Right kidney (tissue), 1 donor: ENCODE data around the gene TMEM254.
"Not testable (repeated sequence)": the region's sequence is repeated elsewhere in the genome, so short reads cannot be mapped to it uniquely, and the experiment has no call there.

Source experiments
- DNase-seq: peaks from one replicate; pipeline ENCODE4 v3.0.0-alpha.2; 2016

Gene TMEM254

DNA sequence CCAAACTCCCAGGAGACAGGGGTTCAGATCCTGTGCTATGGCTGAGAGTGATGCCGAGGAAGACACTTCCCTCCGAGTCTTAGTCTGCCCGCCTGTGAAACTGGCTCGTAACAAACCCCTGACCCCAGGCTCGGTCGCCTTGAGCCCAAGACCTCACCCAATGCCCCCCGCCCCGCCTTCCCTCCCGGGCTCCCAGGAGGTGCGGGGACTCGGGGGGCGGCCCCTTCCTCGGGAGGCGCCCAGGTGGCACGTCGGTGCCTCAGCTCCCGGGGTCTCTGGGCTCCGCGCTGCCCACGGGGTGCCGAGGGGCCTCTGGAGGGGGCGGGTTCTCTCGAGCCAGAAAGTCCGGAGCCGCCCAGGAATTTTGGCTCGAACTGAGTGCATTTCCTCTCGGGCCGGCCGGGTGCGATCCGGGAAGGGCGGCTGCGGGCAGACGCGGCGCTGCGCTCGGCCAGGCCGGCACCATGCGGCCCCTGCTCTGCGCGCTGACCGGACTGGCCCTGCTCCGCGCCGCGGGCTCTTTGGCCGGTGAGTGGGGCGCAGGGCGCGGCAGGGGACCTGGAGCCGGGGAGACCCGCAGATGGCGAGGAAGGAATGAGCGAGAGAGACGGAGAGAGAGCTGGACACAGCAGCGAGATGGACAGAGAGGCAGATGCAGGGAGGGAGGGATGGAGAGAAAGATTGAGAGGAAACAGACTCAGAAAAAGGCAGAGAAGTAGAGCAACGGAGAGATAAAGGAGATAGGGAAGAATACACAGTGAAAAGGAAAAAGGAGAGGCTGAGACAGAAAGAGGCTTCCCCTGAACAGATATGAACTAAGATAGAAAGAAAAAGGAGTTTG lies 54.1 kb downstream of the TMEM254 start, which contains the start of gene PLAC9:
Gene PLAC9 (plus strand): TSS at position 432 of the 841 bp plus-strand sequence. CDS start 33 bp downstream, at position 465.
- DNase-seq, result peak; percentile 71

DNA sequence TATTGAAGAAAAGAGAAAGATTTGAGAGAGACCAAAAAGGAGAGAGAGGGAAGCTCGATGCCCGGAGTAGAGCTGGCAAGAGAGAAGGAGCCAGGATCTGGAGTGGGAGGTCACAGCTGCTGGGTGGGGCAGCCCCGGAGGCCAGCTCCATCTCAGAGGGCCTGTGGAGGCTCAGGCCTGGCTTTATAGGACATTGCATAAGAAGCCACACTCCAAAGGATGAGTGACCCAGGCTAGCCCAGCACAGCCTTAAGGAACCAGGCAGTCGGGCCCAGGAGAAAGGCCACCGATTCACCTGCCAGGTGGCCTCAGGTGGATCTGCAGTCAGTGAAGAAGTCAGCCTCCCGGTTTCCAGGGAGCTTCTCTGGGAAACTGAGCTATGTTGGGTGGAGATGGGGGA lies 54.7 kb downstream of the TMEM254 start:
- DNase-seq, result no peak

DNA sequence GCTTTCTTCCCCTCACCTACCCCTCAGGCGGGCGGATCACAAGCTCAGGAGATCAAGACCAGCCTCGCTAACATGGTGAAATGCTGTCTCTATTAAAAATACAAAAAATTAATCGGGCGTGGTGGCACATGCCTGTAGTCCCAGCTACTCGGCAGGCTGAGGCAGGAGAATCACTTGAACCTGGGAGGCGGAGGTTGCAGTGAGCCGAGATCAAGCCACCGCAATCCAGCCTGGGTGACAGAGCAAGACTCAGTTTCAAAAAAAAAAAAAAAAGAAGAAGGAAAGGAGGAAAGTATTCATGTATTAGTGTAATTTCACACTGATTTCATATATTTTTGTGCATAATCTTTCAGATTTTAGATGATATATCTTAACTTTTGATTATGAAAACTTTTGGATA lies 55.2 kb downstream of the TMEM254 start:
- not testable (repeated sequence) for DNase-seq

DNA sequence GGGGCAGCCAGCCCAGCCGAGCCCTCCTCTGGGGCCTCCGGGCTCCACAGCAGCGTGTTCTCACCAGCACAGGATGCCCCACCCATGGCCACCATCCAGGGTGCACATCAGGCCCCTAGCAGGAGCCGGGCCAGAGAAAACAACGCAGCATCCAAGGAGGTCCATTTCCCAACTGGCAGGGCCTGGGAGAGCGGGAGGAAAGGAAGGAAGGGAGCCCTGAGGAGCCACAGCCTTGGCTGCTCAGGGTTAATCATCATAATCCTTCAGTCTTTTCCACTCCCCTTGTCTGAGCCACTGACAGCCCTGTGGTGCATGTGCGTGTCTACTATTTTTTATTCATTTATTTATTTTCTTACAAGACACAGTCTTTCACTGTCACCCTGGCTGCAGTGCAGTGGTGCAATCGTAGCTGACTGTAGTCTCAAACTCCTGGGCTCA lies 57.7 kb downstream of the TMEM254 start:
- no peak for DNase-seq

DNA sequence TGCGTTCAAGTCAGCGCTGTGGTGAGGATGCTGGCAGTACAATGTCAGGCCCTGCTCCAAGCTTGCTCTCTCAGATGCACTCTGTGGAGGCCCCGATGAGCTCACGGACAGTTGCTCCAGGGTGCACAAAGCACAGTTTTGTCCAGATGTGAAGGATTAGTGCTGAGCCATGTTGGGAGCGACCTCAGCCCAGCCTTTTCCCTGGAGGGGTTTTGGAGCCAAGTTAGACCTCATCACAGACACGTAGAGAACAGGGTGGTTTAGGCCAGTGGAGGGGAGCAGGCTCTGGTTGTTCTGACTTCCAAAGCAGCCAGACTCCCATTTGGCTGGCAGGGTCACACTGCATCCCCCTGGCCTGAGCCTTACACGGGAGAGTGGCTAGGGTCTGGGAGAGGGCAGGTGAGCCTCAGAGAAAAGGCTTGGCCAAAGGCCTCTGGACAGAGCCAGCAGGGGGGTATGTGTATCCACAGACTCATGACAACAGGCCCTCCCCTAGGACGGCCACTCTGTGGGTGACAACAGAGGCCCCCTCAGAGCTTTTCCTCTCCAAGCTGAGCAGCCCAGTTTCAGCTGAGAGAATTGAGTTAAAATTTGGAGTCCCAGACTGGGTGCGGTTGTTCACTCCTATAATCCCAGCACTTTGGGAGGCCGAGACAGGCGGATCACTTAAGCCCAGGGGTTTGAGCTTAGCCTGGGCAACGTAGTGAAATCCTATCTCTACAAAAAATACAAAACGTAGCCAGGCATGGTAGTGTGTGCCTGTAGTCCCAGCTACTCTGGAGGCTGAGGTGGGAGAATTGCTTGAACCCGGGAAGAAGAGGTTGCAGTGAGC lies 58.8 kb downstream of the TMEM254 start:
- no peak for DNase-seq

DNA sequence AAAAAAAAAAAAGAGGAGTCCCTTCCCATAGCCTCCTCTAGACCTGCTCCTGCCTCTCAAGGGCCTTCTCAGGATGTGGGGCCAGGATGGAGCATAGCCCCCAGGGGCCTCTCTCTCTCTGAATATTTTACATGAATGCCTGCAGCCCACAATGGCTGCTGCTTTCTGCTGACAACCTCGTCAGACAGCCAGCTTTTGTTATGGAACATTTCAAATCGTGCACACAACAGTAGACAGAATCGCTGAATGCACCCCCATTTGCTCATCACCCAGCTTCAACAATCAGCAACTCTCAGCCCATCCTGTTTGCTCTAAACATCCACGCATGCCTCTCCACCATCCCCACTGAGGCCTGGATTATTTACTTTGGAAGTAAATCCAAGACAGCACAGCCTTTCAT lies 59.5 kb downstream of the TMEM254 start:
- DNase-seq, result no peak

DNA sequence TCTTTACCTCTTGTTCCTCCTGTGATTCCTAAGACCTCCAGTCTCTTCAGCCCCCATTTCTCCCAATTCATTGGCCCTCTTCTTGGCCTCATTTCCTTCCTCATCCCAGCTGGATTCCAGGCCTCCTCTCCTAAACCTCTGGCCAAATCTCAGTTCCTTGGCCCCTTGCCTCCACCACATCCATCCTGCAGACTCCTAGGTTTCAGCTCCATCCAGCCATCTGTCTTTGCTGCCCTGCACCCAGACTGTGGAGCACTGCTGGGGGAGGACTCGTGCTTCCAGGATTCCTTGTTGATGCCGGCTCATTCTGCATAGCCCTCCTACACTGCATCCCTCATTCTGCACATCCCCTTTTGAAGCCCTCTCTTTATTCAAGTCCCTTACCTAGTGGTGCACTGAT lies 60.8 kb downstream of the TMEM254 start:
- DNase-seq, result no peak

DNA sequence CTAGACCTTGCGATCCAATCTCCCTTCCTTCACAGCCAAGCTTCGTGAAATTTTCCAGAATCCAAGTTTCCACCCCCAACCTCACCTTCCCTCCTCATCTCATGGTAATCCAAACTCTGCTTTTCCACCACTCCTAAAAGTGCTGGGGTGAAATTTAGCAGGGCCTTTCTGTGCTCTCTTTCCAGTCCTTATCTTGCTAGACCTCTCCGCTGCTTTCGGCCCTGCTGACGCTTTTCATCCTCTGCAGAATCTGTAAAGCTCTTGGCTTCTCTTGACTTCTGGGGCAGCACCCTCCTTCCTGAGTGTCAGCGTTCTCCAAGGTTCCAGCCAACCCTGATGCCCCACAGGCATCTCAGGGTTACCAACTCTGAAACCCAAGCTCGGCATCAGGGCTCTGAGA lies 61.8 kb downstream of the TMEM254 start:
- DNase-seq, result no peak

DNA sequence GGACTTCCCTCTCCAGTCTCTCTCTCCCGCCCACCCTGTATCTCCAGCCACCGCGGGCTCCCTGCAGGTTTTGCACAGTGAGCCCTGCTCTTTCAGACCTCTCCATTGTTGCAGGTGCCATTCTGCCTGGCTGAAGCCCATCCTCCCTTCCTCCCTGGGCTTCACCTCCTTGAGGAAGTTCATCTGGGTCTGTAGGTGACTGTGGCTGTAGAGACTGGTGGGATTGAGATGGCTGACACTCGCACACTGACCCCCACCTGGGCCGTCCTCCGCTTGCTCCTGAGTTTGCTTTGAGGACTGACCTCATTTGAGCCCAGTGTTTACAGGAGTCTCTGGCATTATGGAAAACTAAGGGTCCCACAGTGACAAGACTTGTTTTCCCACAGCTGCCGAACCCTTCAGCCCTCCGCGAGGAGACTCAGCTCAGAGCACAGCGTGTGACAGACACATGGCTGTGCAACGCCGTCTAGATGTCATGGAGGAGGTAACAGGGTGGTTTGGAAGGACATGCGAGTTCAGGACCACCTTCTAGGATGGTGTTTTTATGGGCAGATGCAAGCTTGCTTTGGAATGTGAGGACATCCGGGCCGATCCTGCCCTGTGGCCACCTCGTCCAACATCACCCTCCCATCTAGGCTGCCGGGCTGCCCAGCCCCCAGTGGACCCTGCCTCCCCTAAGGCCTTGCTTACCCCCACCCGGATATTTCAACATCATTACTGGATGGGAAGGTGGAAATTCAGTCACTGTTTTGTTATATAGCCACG lies 63.4 kb downstream of the TMEM254 start:
- no peak for DNase-seq
